Endothelial cell of umbilical vein (primary cell): Measurements from ENCODE around the gene EFHD1. TPM values are rescaled to one million over a fixed set of nuclear protein-coding genes. Genes with fewer than 3 reads are reported as not detected.

Experiments
- BruUV-seq: library from RNA; stranded (reverse); fragments of 400-500 nt; replicated peaks from 2 replicates; lab custom pipeline; 2021; lab: Mats Ljungman, UMichigan
- CTCF ChIA-PET: fragments of 300-600, 350-600 bp; sonication (Branson Sonifier 250); formaldehyde crosslinking; loops from one replicate; lab custom pipeline; 2021; ENCODE audit warnings: antibody characterized with exemption, inconsistent platforms; lab: Charles Lee
- POLR2A ChIA-PET: fragments of 300-600, 350-600 bp; sonication (Branson Sonifier 250); formaldehyde crosslinking; loops from one replicate; lab custom pipeline; 2021; ENCODE audit warnings: antibody characterized with exemption, inconsistent platforms; lab: Charles Lee
- DNase-seq: peaks from one replicate; pipeline ENCODE4 v3.0.0-alpha.2; 2011; ENCODE audit warnings: low read depth, low spot score
- FAIRE-seq: peaks from 2 replicates; lab custom pipeline; 2011; peaks lifted over from hg19 to GRCh38; lab: Jason Lieb, UNC
- H2AFZ ChIP-seq: 2 replicates; pipeline ENCODE4 v1.6.0; 2012; ENCODE audit warnings: low read depth, low read length, control low read depth, inconsistent platforms
- H3K27ac ChIP-seq: 2 replicates; pipeline ENCODE4 v1.5.1; 2011; ENCODE audit warnings: low read depth, mild to moderate bottlenecking, control low read depth, low read length, moderate library complexity; ENCODE audit not compliant: insufficient read depth
- H3K27me3 ChIP-seq, 2 experiments: 2 replicates each; pipeline versions ENCODE4 v1.6.0 to v1.6.1; 2011; ENCODE audit warnings: low read length in 2 of 2, mixed read lengths in 1 of 2; ENCODE audit not compliant: control insufficient read depth in 2 of 2, insufficient read depth in 2 of 2
- H3K36me3 ChIP-seq, 2 experiments: 2 replicates in 1 of 2; 3 replicates in 1 of 2; pipeline ENCODE4 v1.5.1; 2011; ENCODE audit warnings: low read length in 2 of 2, mild to moderate bottlenecking in 1 of 2, moderate library complexity in 1 of 2; ENCODE audit not compliant: control insufficient read depth in 2 of 2, insufficient read depth in 2 of 2; ENCODE audit errors: extremely low read depth in 1 of 2
- H3K4me1 ChIP-seq: 3 replicates; pipeline ENCODE4 v1.5.1; 2011; ENCODE audit warnings: mild to moderate bottlenecking, low read length; ENCODE audit not compliant: control insufficient read depth, insufficient read depth; ENCODE audit errors: extremely low read depth
- H3K4me2 ChIP-seq: 2 replicates; pipeline ENCODE4 v1.6.1; 2011; ENCODE audit warnings: low read length, control low read depth, mixed read lengths; ENCODE audit not compliant: insufficient read depth
- H3K4me3 ChIP-seq, 3 experiments: fragments of 200-600 bp in 1 of 3; sonication (generic), shearing (Covaris generic) in 1 of 3; replicated peaks in 1 of 3; 2 replicates each; pipeline ENCODE4 v1.5.1; 2011 to 2016; ENCODE audit warnings: control low read depth in 3 of 3, low read length in 3 of 3, mild to moderate bottlenecking in 2 of 3, inconsistent platforms in 1 of 3, low read depth in 1 of 3, moderate library complexity in 1 of 3; ENCODE audit not compliant: insufficient read depth in 1 of 3
- H3K79me2 ChIP-seq: 2 replicates; pipeline ENCODE4 v1.6.0; 2012; ENCODE audit warnings: low read length, inconsistent platforms; ENCODE audit not compliant: control insufficient read depth, insufficient read depth
- H3K9ac ChIP-seq: replicated peaks from 2 replicates; pipeline ENCODE3; 2011; ENCODE audit warnings: low read length, control low read depth; ENCODE audit not compliant: insufficient read depth; ENCODE audit errors: extremely low read depth
- H3K9me1 ChIP-seq: replicated peaks from 3 replicates; pipeline ENCODE4 v1.6.0; 2011; ENCODE audit warnings: mild to moderate bottlenecking, low read length; ENCODE audit not compliant: control insufficient read depth, insufficient read depth; ENCODE audit errors: extremely low read depth
- H3K9me3 ChIP-seq: replicated peaks from 2 replicates; pipeline ENCODE4 v1.5.1; 2012; ENCODE audit warnings: low read length, inconsistent platforms; ENCODE audit not compliant: control insufficient read depth, insufficient read depth
- H4K20me1 ChIP-seq: replicated peaks from 2 replicates; pipeline ENCODE3; 2011; ENCODE audit warnings: mild to moderate bottlenecking, low read length; ENCODE audit not compliant: control insufficient read depth, insufficient read depth; ENCODE audit errors: extremely low read depth
- EZH2 ChIP-seq: IDR thresholded peaks from 2 replicates; pipeline ENCODE4 v1.6.1; 2012; ENCODE audit warnings: borderline replicate concordance, low read depth, mild to moderate bottlenecking, moderate library complexity, low read length, inconsistent platforms; ENCODE audit not compliant: severe bottlenecking
- FOS ChIP-seq: IDR thresholded peaks from 2 replicates; pipeline ENCODE4 v1.6.1; 2011; ENCODE audit warnings: mild to moderate bottlenecking, low read length, moderate library complexity, borderline replicate concordance; ENCODE audit not compliant: insufficient read depth
- GATA2 ChIP-seq: IDR thresholded peaks from 2 replicates; pipeline ENCODE4 v1.7.0; 2011; ENCODE audit warnings: low read depth, mild to moderate bottlenecking, moderate library complexity, mixed read lengths, low read length; ENCODE audit not compliant: insufficient read length, insufficient read depth
- JUN ChIP-seq: IDR thresholded peaks from 2 replicates; pipeline ENCODE4 v1.6.1; 2011; ENCODE audit warnings: borderline replicate concordance, low read depth; ENCODE audit not compliant: insufficient read length, insufficient read depth
- MYC ChIP-seq: IDR thresholded peaks from one replicate; pipeline ENCODE4 v1.6.1; 2011; ENCODE audit warnings: mild to moderate bottlenecking, low read depth, low read length
- POLR2A ChIP-seq: IDR thresholded peaks from 2 replicates; pipeline ENCODE4 v1.6.1; 2012; ENCODE audit warnings: low read depth, mild to moderate bottlenecking, control low read depth, low read length
- POLR2AphosphoS5 ChIP-seq: IDR thresholded peaks from 2 replicates; pipeline ENCODE4 v1.6.1; 2012; ENCODE audit warnings: low read depth, mild to moderate bottlenecking, control low read depth, low read length, moderate library complexity; ENCODE audit not compliant: insufficient read depth
- dilution Hi-C: fragments of 300-500 bp; cut with MboI; formaldehyde crosslinking; loops from one replicate; pipeline ENCODE4 v1.15.0; 2019; ENCODE audit warnings: low sequenced_read_pairs; ENCODE audit not compliant: extremely low pct_ligation_motif_present
- intact Hi-C: fragments of 100-400 bp; cut with micrococcal nuclease; formaldehyde crosslinking; loops from one replicate; pipeline ENCODE4 v1.10.0; 2022
- polyA plus RNA-seq, 4 experiments: library from polyadenylated mRNA; depleted of rRNA in 3 of 4; stranded (reverse) in 3 of 4; unstranded in 1 of 4; fragments of >200 nt; gene quantifications; 2 replicates each; pipeline versions ENCODE4 v1.2.1 to v1.2.3, GENCODE V29; 2011 to 2012; ENCODE audit warnings: missing spikeins in 1 of 4
- total RNA-seq: library from RNA; stranded (reverse); gene quantifications from 2 replicates; pipeline ENCODE4 v1.2.3, GENCODE V29; 2021
- TF ChIP-seq, protein P1 (sequence below), 2 donors: IDR thresholded peaks; 1 replicate in 1 of 2; 2 replicates in 1 of 2; pipeline ENCODE4 v1.5.1; 2011; ENCODE audit warnings: low read length in 2 of 2, mild to moderate bottlenecking in 2 of 2, moderate library complexity in 2 of 2, control low read depth in 1 of 2, inconsistent platforms in 1 of 2, low read depth in 1 of 2; ENCODE audit not compliant: insufficient read depth in 1 of 2; ENCODE audit errors: extremely low read depth in 1 of 2
- TF ChIP-seq, protein P2 (sequence below): IDR thresholded peaks from 2 replicates; pipeline ENCODE4 v1.6.1; 2011; ENCODE audit not compliant: insufficient read depth, insufficient read length

The EFHD1 gene
- total and polyA plus RNA-seq, 2 donors (not counting 3 experiments of a cell fraction or from before 2014, with no cell fraction given): 0.18 TPM; not detected in 1

DNA sequence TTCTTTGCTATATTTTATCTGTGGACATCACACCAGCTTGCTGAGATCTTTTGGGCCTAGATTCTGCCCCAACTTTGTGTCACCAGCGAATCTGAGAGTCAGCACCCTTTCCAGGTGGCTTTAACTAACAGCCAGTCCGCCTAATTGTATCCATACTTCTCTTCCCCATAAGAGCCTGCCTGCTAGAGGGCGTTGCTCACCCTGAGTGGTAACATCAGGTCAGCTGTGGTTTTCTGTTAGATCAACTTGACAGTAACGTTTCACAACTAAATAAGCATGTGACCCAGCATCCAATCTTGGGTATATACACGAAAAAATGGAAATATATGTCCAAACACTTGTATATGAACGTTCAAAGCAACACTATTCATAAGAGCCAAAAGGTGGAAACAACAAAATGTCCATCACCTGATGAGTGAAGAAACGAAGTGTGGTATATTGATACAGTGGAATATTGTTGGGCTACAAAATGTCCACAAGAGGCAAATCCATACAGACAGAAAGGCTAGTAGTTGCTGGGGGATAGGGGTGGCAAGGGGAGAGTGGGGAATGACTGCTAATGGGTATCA is 24.9 kb downstream of the EFHD1 start:
- H3K9ac ChIP-seq: no peak overlapping the region
- no peaks in the 10 kb centered on the region for H3K79me2 ChIP-seq
- POLR2A ChIA-PET: no interaction called here
- H3K9me1 ChIP-seq: no peaks in the 10 kb centered on the region
- H3K27ac ChIP-seq: no peak overlapping the region
- H3K4me1 ChIP-seq: no peaks in the 10 kb centered on the region
- intact Hi-C loops: no loop called here
- BruUV-seq: no TSS peak
- no peaks in the 10 kb centered on the region for H3K27me3 ChIP-seq
- no peak overlapping the region for H3K4me3 ChIP-seq
- no peak overlapping the region for H3K4me2 ChIP-seq
- TF ChIP-seq POLR2A (no peak), FOS (no peak), POLR2AphosphoS5 (no peak), GATA2 (no peak), JUN (no peak), EZH2 (no peak), MYC (no peak)
- TF ChIP-seq, protein P1, sequence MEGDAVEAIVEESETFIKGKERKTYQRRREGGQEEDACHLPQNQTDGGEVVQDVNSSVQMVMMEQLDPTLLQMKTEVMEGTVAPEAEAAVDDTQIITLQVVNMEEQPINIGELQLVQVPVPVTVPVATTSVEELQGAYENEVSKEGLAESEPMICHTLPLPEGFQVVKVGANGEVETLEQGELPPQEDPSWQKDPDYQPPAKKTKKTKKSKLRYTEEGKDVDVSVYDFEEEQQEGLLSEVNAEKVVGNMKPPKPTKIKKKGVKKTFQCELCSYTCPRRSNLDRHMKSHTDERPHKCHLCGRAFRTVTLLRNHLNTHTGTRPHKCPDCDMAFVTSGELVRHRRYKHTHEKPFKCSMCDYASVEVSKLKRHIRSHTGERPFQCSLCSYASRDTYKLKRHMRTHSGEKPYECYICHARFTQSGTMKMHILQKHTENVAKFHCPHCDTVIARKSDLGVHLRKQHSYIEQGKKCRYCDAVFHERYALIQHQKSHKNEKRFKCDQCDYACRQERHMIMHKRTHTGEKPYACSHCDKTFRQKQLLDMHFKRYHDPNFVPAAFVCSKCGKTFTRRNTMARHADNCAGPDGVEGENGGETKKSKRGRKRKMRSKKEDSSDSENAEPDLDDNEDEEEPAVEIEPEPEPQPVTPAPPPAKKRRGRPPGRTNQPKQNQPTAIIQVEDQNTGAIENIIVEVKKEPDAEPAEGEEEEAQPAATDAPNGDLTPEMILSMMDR (IDR thresholded peaks at IDR 0.05; ENCODE audit: extremely low read depth in 1 of 2, insufficient read depth in 1 of 2, low read depth in 1 of 2, low read length in 2 of 2): no peak
- TF ChIP-seq, protein P2, sequence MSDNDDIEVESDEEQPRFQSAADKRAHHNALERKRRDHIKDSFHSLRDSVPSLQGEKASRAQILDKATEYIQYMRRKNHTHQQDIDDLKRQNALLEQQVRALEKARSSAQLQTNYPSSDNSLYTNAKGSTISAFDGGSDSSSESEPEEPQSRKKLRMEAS: no peak
- H2AFZ ChIP-seq: no peak overlapping the region
- dilution Hi-C loops: no loop called here
- DNase-seq (no peak), FAIRE-seq (no peak)
- CTCF ChIA-PET: no interaction called here
- H4K20me1 ChIP-seq: no peaks in the 10 kb centered on the region
- no peaks in the 10 kb centered on the region for H3K9me3 ChIP-seq
- H3K36me3 ChIP-seq: no peaks in the 10 kb centered on the region
